Heart right ventricle (tissue), 16 donors: ENCODE measurements around the gene RPIA. TPM values are rescaled to one million over a fixed set of nuclear protein-coding genes. Genes with fewer than 3 reads are reported as not detected.
A peak's percentile ranks its signal among the peaks of the same experiment; 100 is the strongest.

Experiments
- ATAC-seq, 8 donors: fragments of 200-7000 bp; cut with Tn5 transposase; one replicate each; pipeline ENCODE4 v1.9.1; 2020; ENCODE audit warnings: mild to moderate bottlenecking in 8 of 8, moderate library complexity in 8 of 8, moderate number of reproducible peaks in 1 of 8
- DNase-seq, 2 donors: peaks; one replicate each; pipeline ENCODE4 v3.0.0-alpha.2; 2020
- H3K27ac ChIP-seq, 10 donors: fragments of 200-600 bp; sonication (generic) in 2 of 10; one replicate each; pipeline versions ENCODE4 v1.5.0 to v1.8.0; 2020 to 2022; ENCODE audit warnings: mild to moderate bottlenecking in 3 of 10
- H3K27me3 ChIP-seq, 7 donors: fragments of 200-600 bp; one replicate each; pipeline ENCODE4 v1.8.0; 2021 to 2022; ENCODE audit warnings: mild to moderate bottlenecking in 2 of 7
- H3K36me3 ChIP-seq, 9 donors: fragments of 200-600 bp; sonication (generic) in 1 of 9; one replicate each; pipeline versions ENCODE4 v1.5.0 to v1.8.0; 2020 to 2022; ENCODE audit warnings: mild to moderate bottlenecking in 2 of 9
- H3K4me1 ChIP-seq, 9 donors: fragments of 200-600 bp; sonication (generic) in 1 of 9; one replicate each; pipeline versions ENCODE4 v1.5.0 to v1.8.0; 2020 to 2022; ENCODE audit warnings: mild to moderate bottlenecking in 4 of 9
- H3K4me3 ChIP-seq, 10 donors: fragments of 200-600 bp; sonication (generic) in 2 of 10; one replicate each; pipeline versions ENCODE4 v1.5.0 to v1.8.0; 2020 to 2022; ENCODE audit warnings: mild to moderate bottlenecking in 7 of 10, moderate library complexity in 2 of 10
- H3K9me3 ChIP-seq, 11 donors: fragments of 200-600 bp in 10 of 11; sonication (generic) in 2 of 11; one replicate each; pipeline versions ENCODE4 v1.5.0 to v1.8.0; 2013 to 2022; ENCODE audit warnings: mild to moderate bottlenecking in 2 of 11, control low read depth in 1 of 11, moderate library complexity in 1 of 11
- CTCF ChIP-seq, 9 donors: fragments of 200-600 bp; sonication (generic) in 2 of 9; IDR thresholded peaks; one replicate each; pipeline versions ENCODE4 v1.5.0 to v1.8.0; 2021 to 2022; ENCODE audit warnings: antibody characterized with exemption in 9 of 9, mild to moderate bottlenecking in 5 of 9, moderate library complexity in 1 of 9
- WGBS, 2 donors: extraction: QIAGEN DNeasy Blood & Tissue Kit; methylation state at CpG; one replicate each; pipeline ENCODE4 v1.1.7; 2013; ENCODE audit warnings: inconsistent platforms in 1 of 2; 5-methylcytosine and 5-hydroxymethylcytosine counted together
- intact Hi-C, 10 donors: fragments of 100-400 bp; cut with DNase I; formaldehyde crosslinking; loops; one replicate each; pipeline versions ENCODE4 v1.11.1 to v1.14.2; 2022
- polyA plus RNA-seq, 2 donors: library from polyadenylated mRNA; stranded (reverse); fragments of 200-250 nt; gene quantifications; one replicate each; pipeline ENCODE4 v1.2.3, GENCODE V29; 2013
- total RNA-seq, 10 donors: library from RNA; stranded (reverse); fragmentation: NEBNext Ultra II Directional in 3 of 10; extraction: Animal tissue kit (Norgen Biotek cat#: 25700) in 3 of 10; gene quantifications; one replicate each; pipeline versions ENCODE4 v1.2.1 to v1.2.4, GENCODE V29; 2021 to 2023
- donor health status: Arrhythmogenic right ventricular cardiomyopathy.
- donor health status: ischemic (EF 13 %, LVEDD 7.1; RV severe dilation, severe dysfunction).
- donor health status: healthy with polysubstance abuse.
- donor health status: DM: no; HTN: yes; CAD: no.
- donor health status: DM: no; HTN: no; CAD: no.
- donor health status: ischemic (EF 25% LVEDD 6.9; RV normal size, moderate dysfunction).
- donor health status: ischemic (EF 25% LVEDD 5.7; RV mildly dilated, moderate dysfunction).
- donor health status: healthy.
- donor health status: DM: yes; HTN: yes; CAD: no.
- donor health status: Ischemic cardiomyopathy.
- donor health status: ischemic (EF 35%, LVEDD 5.7; RV mildly dilated, moderate dysfunction).
- donor health status: nonischemic (EF 11% LVEDD 7.7; RV severe dilation, severe dysfunction).
- donor health status: DM: yes; HTN: yes; CAD: no.
- donor health status: PGD.
- donor health status: ischemic (EF 29% LVEDD 5.4; RV normal size, mild dysfunction).
- donor health status: nonischemic (EF 23%, LVEDD 6.1; RV moderate dilation, normal function).

The RPIA gene
- total and polyA plus RNA-seq, 12 donors: 9.1 to 18.7 (median 13.5) TPM

GRCh38 chr2:88667219-88667618, 24.3 kb upstream of the RPIA start:
- ATAC-seq (no peak), DNase-seq (no peak)
- 82 to 97% methylated on average over 2 of the region's 2 CpGs for WGBS, 2 donors
- Histone ChIP-seq H3K9me3 (no peaks in the 10 kb centered on the region), H3K4me3 (no peak overlapping the region), H3K36me3 (no peaks in the 10 kb centered on the region), H3K27me3 (no peaks in the 10 kb centered on the region), H3K27ac (no peak overlapping the region), H3K4me1 (peaks cover 0 to 6% (median 0%) of the 10 kb centered on the region in 9 donors)
- intact Hi-C loops: loop anchor here in 4 of 10 donors (5.0 kb wide), 2 partner anchors 40 to 75 kb away; partner anchors contain the start of gene EIF2AK3 (in 3 of the 4)
- no peak for TF ChIP-seq CTCF (IDR thresholded peaks at IDR 0.05)

DNA sequence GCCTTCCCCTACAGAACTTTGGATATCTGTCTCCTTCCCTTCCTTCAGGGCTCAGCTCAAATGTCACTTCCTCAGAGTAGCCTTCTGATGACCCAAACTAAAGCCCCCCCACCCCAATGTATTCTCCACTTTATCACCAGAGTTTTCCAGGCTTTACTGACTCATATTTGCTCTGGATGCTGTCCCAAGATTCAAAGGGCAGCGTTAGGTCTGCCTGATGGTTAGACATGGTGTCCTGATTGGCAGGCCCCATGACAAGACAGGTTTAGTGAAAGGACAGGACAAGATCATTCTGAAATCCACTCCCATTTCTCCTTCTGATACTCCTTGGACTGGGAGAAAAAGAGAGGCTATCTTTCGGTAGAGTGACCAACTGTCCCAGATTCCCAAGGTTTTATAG, 22.6 kb upstream of the RPIA start:
- intact Hi-C loops: loop anchor here in 4 of 10 donors (1.0 to 5.0 kb wide), 3 partner anchors 42 to 78 kb away; partner anchors contain the start of gene EIF2AK3 (in 3 of the 4)
- Histone ChIP-seq H3K4me1 (peaks cover 0 to 6% (median 0%) of the 10 kb centered on the region in 9 donors), H3K27ac (no peak overlapping the region), H3K9me3 (no peaks in the 10 kb centered on the region), H3K27me3 (no peaks in the 10 kb centered on the region), H3K4me3 (no peak overlapping the region), H3K36me3 (no peaks in the 10 kb centered on the region)
- no peak for ATAC-seq
- DNase-seq: no peak
- TF ChIP-seq CTCF (IDR thresholded peaks at IDR 0.05): no peak
- WGBS, 2 donors: 89 to 91% methylated on average over 2 of the region's 2 CpGs

DNA sequence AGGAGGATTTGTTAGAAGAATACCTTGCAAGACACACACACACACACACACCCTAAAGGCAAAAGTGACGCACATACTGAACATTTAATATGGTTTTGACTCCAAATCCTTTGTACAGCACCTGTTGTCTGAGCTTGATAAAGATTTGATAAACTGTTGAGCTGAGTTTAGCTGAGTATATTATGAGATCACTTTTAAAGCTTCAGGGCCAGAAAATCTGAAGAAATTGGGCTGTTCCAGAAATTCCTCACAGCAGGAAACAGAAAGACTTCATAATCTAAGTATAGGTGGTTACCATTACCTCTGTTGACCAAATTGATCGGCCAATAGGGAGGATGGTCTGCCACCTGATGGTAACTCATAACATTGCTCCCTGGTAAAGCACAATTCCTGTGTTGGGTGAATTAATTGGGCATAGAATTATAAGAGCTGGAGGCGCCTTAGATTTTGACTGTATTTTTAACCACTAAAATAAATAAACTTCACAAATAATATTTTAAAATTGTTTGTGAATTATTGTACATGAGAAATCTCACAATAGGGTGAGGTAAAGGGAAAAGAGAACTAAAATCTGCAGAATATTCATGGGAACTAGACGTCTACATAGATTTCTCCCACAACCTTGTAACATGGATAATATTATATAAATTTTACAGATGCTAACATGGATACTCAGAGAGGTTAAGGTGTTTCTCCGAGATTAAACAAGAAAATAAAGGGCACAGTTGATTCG, 21.8 kb upstream of the RPIA start:
- H3K36me3 ChIP-seq: no peaks in the 10 kb centered on the region
- H3K9me3 ChIP-seq: no peaks in the 10 kb centered on the region
- no peak overlapping the region for H3K4me3 ChIP-seq
- TF ChIP-seq CTCF (IDR thresholded peaks at IDR 0.05): peak; percentile 28 to 77 (median 64)
- H3K27ac ChIP-seq: no peak overlapping the region
- WGBS, 2 donors: 65 to 68% methylated on average over 6 of the region's 6 CpGs
- ATAC-seq (peak in 7 of 8 donors; percentile 42 to 84 (median 75)), DNase-seq (no peak)
- intact Hi-C loops: loop anchor here in 9 of 10 donors (1.0 to 10.0 kb wide), 7 partner anchors 37 to 315 kb away; partner anchors contain the start of gene EIF2AK3 (in 3 of the 9)
- peaks cover 0 to 6% (median 0%) of the 10 kb centered on the region in 9 donors for H3K4me1 ChIP-seq
- no peaks in the 10 kb centered on the region for H3K27me3 ChIP-seq

DNA sequence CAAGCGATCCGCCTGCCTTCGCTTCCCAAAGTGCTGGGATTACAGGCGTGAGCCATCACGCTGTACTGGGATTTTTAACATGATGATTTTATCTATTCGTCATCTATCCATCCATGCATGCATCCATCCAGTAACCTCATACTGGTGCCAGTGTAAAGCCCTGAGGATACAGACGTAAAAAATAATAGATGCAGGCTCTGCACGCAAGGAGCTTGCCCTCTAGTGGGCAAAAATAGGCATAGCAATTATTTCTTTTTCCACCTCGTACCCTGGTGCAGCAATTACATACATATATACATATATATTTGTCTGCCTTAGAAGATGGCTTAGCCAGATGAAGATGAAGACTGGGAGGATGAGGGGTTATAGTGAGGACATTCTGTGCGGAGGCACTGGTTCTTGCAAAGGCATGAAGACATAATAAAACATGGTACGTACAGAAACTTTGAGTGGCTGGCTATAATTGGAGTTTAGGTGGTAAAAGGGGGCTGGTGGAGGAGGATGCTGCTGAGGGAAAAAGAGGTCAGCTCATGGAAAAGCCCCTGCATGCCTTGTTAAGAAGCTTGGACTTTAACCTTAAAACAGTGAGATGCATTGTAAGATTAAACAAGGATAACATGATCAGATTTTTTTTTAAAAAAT, 19.6 kb upstream of the RPIA start:
- H3K27ac ChIP-seq: no peak overlapping the region
- no peaks in the 10 kb centered on the region for H3K9me3 ChIP-seq
- DNase-seq (no peak), ATAC-seq (peak; percentile 48 to 67 (median 58))
- peak; percentile 86 to 96 (median 89) for TF ChIP-seq CTCF (IDR thresholded peaks at IDR 0.05)
- 39 to 40% methylated on average over 11 of the region's 11 CpGs for WGBS, 2 donors
- H3K27me3 ChIP-seq: no peaks in the 10 kb centered on the region
- H3K4me3 ChIP-seq: no peak overlapping the region
- intact Hi-C loops: loop anchor here in 8 of 10 donors (1.0 to 10.0 kb wide), 5 partner anchors 40 to 317 kb away; no protein-coding TSS in a partner anchor
- H3K4me1 ChIP-seq: peaks cover 0 to 6% (median 0%) of the 10 kb centered on the region in 9 donors
- H3K36me3 ChIP-seq: no peaks in the 10 kb centered on the region
